Measurements from ENCODE around the gene SORCS2.

DNA sequence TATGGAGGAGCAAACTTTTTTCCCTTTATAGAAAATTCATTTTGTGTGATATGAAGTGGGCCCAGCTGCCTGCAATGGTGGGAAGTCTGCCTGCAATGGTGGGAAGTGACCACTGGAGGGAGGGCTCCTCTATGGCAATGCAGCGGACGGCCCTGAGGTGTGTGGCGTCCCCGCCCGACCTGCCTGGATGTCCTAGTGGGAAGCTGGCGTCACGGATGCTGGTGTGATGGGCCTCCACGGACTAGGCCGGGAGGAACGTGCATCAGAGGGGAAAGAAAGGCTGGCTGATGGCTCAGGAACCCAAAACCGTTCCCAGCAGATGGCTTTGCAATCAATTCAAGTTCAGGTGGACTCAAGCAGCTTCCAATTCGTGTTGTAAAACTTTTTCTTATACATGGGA is 569.4 kb downstream of the SORCS2 start:
- TF ChIP-seq, protein P1, sequence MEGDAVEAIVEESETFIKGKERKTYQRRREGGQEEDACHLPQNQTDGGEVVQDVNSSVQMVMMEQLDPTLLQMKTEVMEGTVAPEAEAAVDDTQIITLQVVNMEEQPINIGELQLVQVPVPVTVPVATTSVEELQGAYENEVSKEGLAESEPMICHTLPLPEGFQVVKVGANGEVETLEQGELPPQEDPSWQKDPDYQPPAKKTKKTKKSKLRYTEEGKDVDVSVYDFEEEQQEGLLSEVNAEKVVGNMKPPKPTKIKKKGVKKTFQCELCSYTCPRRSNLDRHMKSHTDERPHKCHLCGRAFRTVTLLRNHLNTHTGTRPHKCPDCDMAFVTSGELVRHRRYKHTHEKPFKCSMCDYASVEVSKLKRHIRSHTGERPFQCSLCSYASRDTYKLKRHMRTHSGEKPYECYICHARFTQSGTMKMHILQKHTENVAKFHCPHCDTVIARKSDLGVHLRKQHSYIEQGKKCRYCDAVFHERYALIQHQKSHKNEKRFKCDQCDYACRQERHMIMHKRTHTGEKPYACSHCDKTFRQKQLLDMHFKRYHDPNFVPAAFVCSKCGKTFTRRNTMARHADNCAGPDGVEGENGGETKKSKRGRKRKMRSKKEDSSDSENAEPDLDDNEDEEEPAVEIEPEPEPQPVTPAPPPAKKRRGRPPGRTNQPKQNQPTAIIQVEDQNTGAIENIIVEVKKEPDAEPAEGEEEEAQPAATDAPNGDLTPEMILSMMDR (IDR thresholded peaks at IDR 0.05), result peak; percentile 52 to 74 (median 59)
- no peak for TF ChIP-seq POLR2A (IDR thresholded peaks at IDR 0.05)

Measured in right lobe of liver (tissue), 4 donors.